Adrenal gland (tissue), 5 donors: ENCODE measurements around the gene TBC1D2B.
"Not testable (repeated sequence)": the region's sequence is repeated elsewhere in the genome, so short reads cannot be mapped to it uniquely, and the experiment has no call there.

Experiments
- POLR2A ChIP-seq, 2 donors: fragments of 450-650 bp; IDR thresholded peaks; one replicate each; pipeline ENCODE4 v1.6.1; 2017; ENCODE audit warnings: antibody characterized with exemption in 2 of 2, mild to moderate bottlenecking in 2 of 2, moderate library complexity in 1 of 2
- TF ChIP-seq, protein P1 (sequence below), 6 experiments: fragments of 450-650 bp in 4 of 6; fragments of 200-600 bp in 2 of 6; sonication (generic) in 1 of 6; IDR thresholded peaks; 1 replicate in 5 of 6; 2 replicates in 1 of 6; pipeline versions ENCODE4 v1.5.1 to v1.8.0; 2016 to 2021; ENCODE audit warnings: antibody characterized with exemption in 6 of 6, mild to moderate bottlenecking in 2 of 6, moderate library complexity in 1 of 6
- donor health status: DM: no; HTN: no; CAD: no.

DNA sequence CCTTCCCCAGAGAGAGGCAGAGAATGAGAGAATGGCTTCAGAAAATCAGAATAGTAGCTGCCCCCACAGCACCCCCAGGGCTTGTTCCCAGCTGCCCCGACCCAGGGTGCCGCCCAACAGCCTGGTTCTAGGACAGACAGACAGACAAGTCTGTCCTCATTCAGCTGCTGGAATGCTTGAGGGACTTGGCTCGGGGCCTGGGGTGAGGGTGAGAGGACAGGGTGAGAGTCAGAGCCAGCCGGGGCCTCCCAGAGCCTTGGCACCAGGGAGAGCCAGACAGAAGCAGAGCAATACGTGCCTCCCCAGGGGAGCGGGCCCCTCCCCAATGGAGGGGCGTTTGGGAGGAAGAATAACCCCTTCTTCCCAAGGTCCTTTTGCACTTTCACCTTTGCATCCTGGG is 105.6 kb downstream of the TBC1D2B start:
- TF ChIP-seq, protein P1, sequence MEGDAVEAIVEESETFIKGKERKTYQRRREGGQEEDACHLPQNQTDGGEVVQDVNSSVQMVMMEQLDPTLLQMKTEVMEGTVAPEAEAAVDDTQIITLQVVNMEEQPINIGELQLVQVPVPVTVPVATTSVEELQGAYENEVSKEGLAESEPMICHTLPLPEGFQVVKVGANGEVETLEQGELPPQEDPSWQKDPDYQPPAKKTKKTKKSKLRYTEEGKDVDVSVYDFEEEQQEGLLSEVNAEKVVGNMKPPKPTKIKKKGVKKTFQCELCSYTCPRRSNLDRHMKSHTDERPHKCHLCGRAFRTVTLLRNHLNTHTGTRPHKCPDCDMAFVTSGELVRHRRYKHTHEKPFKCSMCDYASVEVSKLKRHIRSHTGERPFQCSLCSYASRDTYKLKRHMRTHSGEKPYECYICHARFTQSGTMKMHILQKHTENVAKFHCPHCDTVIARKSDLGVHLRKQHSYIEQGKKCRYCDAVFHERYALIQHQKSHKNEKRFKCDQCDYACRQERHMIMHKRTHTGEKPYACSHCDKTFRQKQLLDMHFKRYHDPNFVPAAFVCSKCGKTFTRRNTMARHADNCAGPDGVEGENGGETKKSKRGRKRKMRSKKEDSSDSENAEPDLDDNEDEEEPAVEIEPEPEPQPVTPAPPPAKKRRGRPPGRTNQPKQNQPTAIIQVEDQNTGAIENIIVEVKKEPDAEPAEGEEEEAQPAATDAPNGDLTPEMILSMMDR (IDR thresholded peaks at IDR 0.05): not testable (repeated sequence)
- TF ChIP-seq POLR2A (IDR thresholded peaks at IDR 0.05): not testable (repeated sequence)
